KMS-11 (cell line): ENCODE measurements around the gene RNF144A.
"Not testable (repeated sequence)": the region's sequence is repeated elsewhere in the genome, so short reads cannot be mapped to it uniquely, and the experiment has no call there.

Experiments used
- H2AFZ ChIP-seq: fragments of 200-600 bp; sonication (generic); 2 replicates; pipeline ENCODE4 v1.6.1; 2016; ENCODE audit warnings: antibody characterized with exemption, mixed run types, low read depth
- H3K27ac ChIP-seq: fragments of 200-600 bp; sonication (generic); 2 replicates; pipeline ENCODE4 v1.6.1; 2016; ENCODE audit warnings: mild to moderate bottlenecking, mixed run types
- H3K27me3 ChIP-seq: fragments of 200-600 bp; sonication (generic); 2 replicates; pipeline ENCODE4 v1.6.1; 2017; ENCODE audit warnings: mild to moderate bottlenecking, low read depth, mixed run types, moderate library complexity; ENCODE audit not compliant: insufficient read depth
- H3K36me3 ChIP-seq: fragments of 200-600 bp; sonication (generic); 2 replicates; pipeline ENCODE4 v1.6.1; 2017; ENCODE audit warnings: mild to moderate bottlenecking, mixed run types; ENCODE audit not compliant: insufficient read depth
- H3K4me1 ChIP-seq: fragments of 200-600 bp; sonication (generic); 2 replicates; pipeline ENCODE4 v1.6.1; 2016; ENCODE audit warnings: mild to moderate bottlenecking, low read depth, mixed run types; ENCODE audit not compliant: poor library complexity, severe bottlenecking
- H3K4me2 ChIP-seq: fragments of 200-600 bp; sonication (generic); 2 replicates; pipeline ENCODE4 v1.7.0; 2016; ENCODE audit warnings: mild to moderate bottlenecking, mixed run types
- H3K4me3 ChIP-seq: fragments of 200-600 bp; sonication (generic); IDR thresholded peaks from 2 replicates; pipeline ENCODE4 v1.6.1; 2017; ENCODE audit warnings: low read depth, low read length, mixed read lengths; ENCODE audit not compliant: insufficient read depth
- H3K79me2 ChIP-seq: fragments of 200-600 bp; sonication (generic); 2 replicates; pipeline ENCODE4 v1.6.1; 2016; ENCODE audit warnings: low read depth, mixed run types; ENCODE audit not compliant: insufficient read depth
- H3K9ac ChIP-seq: fragments of 200-600 bp; sonication (generic); 2 replicates; pipeline ENCODE4 v1.6.1; 2016; ENCODE audit warnings: mild to moderate bottlenecking, mixed run types
- H4K20me1 ChIP-seq: fragments of 200-600 bp; sonication (generic); 2 replicates; pipeline ENCODE4 v1.6.1; 2016; ENCODE audit warnings: mild to moderate bottlenecking, mixed run types; ENCODE audit not compliant: insufficient read depth
- CTCF ChIP-seq: fragments of 200-600 bp; sonication (generic); conservative IDR thresholded peaks from 2 replicates; pipeline ENCODE4 v1.6.1; 2017; ENCODE audit warnings: low read depth, mild to moderate bottlenecking, antibody characterized with exemption, low read length, moderate library complexity, mixed read lengths

Gene RNF144A

GRCh38 chr2:6896930-6897759, 20.1 kb upstream of the RNF144A start:
- H3K4me1 ChIP-seq: no peaks in the 10 kb centered on the region
- H2AFZ ChIP-seq: no peak overlapping the region
- H3K27ac ChIP-seq: no peak overlapping the region
- peak; percentile 60; the same call in 1 of the 2 replicates for TF ChIP-seq CTCF
- H4K20me1 ChIP-seq: no peaks in the 10 kb centered on the region
- no peaks in the 10 kb centered on the region for H3K27me3 ChIP-seq
- H3K9ac ChIP-seq: no peak overlapping the region
- no peaks in the 10 kb centered on the region for H3K79me2 ChIP-seq
- H3K36me3 ChIP-seq: no peaks in the 10 kb centered on the region
- no peak overlapping the region for H3K4me2 ChIP-seq
- no peak overlapping the region for H3K4me3 ChIP-seq

GRCh38 chr2:6902581-6902980, 14.6 kb upstream of the RNF144A start:
- not testable (repeated sequence) for H4K20me1 ChIP-seq, H3K36me3 ChIP-seq, H3K79me2 ChIP-seq, H3K27me3 ChIP-seq, H3K9ac ChIP-seq, H3K4me1 ChIP-seq, H3K27ac ChIP-seq, H3K4me3 ChIP-seq, H2AFZ ChIP-seq, H3K4me2 ChIP-seq

DNA sequence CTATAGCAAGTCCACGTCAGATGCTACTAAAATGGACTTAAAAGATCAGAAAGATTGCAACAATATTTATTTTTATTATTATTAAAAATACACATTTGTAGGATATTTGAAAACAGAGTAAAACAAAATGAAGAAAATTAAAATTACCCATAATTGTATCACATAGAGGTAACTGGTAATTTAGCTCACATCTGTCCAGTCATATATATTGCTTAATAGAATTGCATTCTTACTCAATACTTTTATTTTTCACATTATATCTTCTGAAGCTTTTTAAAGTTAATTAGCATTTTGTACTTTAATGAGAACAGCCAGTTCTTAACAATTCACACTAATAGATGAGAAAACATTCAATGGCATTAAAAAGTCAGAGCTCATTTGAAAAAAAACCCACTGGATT, 11.5 kb upstream of the RNF144A start:
- Histone ChIP-seq H3K27me3 (no peaks in the 10 kb centered on the region), H2AFZ (no peak overlapping the region), H3K36me3 (no peaks in the 10 kb centered on the region), H3K79me2 (no peaks in the 10 kb centered on the region), H3K4me3 (no peak overlapping the region), H3K9ac (no peak overlapping the region), H4K20me1 (no peaks in the 10 kb centered on the region), H3K27ac (no peak overlapping the region), H3K4me1 (peaks cover 23% of the 10 kb centered on the region), H3K4me2 (no peak overlapping the region)
- no peak for TF ChIP-seq CTCF

GRCh38 chr2:6906165-6906741, 11.0 kb upstream of the RNF144A start:
- H3K36me3 ChIP-seq: no peaks in the 10 kb centered on the region
- H3K4me2 ChIP-seq: no peak overlapping the region
- H3K9ac ChIP-seq: no peak overlapping the region
- H3K4me1 ChIP-seq: peaks cover 28% of the 10 kb centered on the region
- no peaks in the 10 kb centered on the region for H4K20me1 ChIP-seq
- no peak overlapping the region for H3K4me3 ChIP-seq
- H3K27me3 ChIP-seq: no peaks in the 10 kb centered on the region
- H2AFZ ChIP-seq: no peak overlapping the region
- H3K79me2 ChIP-seq: no peaks in the 10 kb centered on the region
- no peak for TF ChIP-seq CTCF
- H3K27ac ChIP-seq: no peak overlapping the region

DNA sequence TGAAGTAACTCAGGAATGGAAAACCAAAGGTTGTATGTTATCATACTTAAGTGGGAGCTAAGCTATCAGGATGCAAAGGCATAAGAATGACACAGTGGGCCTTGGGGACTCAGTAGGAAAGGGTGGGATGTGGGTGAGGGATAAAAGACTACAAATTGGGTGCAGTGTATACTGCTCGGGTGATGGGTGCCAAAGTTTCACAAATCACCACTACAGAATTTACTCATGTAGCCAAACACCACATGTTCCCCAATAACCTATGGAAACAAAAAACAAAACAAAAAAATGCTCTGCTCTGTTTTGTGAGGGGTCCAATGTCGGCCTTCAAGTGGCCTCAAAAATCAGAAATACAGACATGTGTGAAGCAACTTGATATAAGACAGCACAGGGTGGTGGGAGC, 8.9 kb upstream of the RNF144A start:
- Histone ChIP-seq H3K4me1 (peaks cover 28% of the 10 kb centered on the region), H3K27me3 (no peaks in the 10 kb centered on the region), H3K79me2 (no peaks in the 10 kb centered on the region), H3K9ac (no peak overlapping the region), H3K36me3 (no peaks in the 10 kb centered on the region), H3K4me3 (no peak overlapping the region), H2AFZ (no peak overlapping the region), H3K27ac (no peak overlapping the region), H3K4me2 (no peak overlapping the region), H4K20me1 (no peaks in the 10 kb centered on the region)
- TF ChIP-seq CTCF: no peak
